ENCODE data around the gene IPCEF1. TPM values are rescaled to one million over a fixed set of nuclear protein-coding genes. Genes with fewer than 3 reads are reported as not detected.

Gene IPCEF1
- total and polyA plus RNA-seq, 7 donors, result 0.03 to 0.46 (median 0.24) TPM

- ATAC-seq (no peak), DNase-seq (no peak)
- Histone ChIP-seq H3K4me3 (no peak overlapping the region), H3K4me1 (no peaks in the 10 kb centered on the region), H3K9me3 (no peaks in the 10 kb centered on the region), H3K27me3 (ENCODE audit: insufficient read depth in 3 of 3, low read length in 2 of 3) (no peaks in the 10 kb centered on the region), H3K27ac (no peak overlapping the region), H3K36me3 (ENCODE audit: insufficient read depth in 1 of 2, low read depth in 1 of 2) (no peaks in the 10 kb centered on the region)
- 80 to 88% (median 87%) methylated on average over 1 of the region's 1 CpG for WGBS, 3 donors
- intact Hi-C loops (cut with DNase I), result no loop called here
- TF ChIP-seq, protein P1, sequence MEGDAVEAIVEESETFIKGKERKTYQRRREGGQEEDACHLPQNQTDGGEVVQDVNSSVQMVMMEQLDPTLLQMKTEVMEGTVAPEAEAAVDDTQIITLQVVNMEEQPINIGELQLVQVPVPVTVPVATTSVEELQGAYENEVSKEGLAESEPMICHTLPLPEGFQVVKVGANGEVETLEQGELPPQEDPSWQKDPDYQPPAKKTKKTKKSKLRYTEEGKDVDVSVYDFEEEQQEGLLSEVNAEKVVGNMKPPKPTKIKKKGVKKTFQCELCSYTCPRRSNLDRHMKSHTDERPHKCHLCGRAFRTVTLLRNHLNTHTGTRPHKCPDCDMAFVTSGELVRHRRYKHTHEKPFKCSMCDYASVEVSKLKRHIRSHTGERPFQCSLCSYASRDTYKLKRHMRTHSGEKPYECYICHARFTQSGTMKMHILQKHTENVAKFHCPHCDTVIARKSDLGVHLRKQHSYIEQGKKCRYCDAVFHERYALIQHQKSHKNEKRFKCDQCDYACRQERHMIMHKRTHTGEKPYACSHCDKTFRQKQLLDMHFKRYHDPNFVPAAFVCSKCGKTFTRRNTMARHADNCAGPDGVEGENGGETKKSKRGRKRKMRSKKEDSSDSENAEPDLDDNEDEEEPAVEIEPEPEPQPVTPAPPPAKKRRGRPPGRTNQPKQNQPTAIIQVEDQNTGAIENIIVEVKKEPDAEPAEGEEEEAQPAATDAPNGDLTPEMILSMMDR (IDR thresholded peaks at IDR 0.05), result no peak
Measured at GRCh38 chr6:154257067-154257466, 99.5 kb downstream of the IPCEF1 start.

DNA sequence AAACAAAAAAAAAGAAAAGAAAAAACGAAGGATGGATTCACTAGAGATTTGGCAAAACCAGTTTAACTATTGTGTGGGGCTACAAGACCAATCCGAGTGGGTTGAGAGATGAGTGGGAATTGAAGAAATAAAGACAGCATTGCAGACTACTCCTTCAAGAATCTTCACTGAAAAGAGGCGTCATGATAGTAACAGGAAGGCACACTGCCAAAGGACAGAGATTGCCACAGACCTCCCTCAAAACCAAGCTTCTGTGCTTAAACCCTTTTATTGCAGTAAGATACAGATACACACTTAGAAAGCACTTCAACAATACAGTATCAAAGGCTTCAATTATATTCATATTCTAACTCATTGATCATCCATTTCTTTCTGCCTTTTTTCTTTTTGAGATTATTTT lies 103.9 kb downstream of the IPCEF1 start:
- Histone ChIP-seq H3K4me3 (no peak overlapping the region), H3K4me1 (no peaks in the 10 kb centered on the region), H3K27ac (no peak overlapping the region), H3K36me3 (ENCODE audit: insufficient read depth in 1 of 2, low read depth in 1 of 2) (no peaks in the 10 kb centered on the region), H3K9me3 (no peaks in the 10 kb centered on the region), H3K27me3 (ENCODE audit: insufficient read depth in 3 of 3, low read length in 2 of 3) (no peaks in the 10 kb centered on the region)
- TF ChIP-seq, protein P1 (IDR thresholded peaks at IDR 0.05), result no peak
- intact Hi-C loops (cut with DNase I), result no loop called here
- WGBS, 3 donors, result 54 to 76% (median 66%) methylated on average over 3 of the region's 3 CpGs
- DNase-seq, result no peak
- no peak for ATAC-seq

- TF ChIP-seq, protein P1 (IDR thresholded peaks at IDR 0.05), result no peak
- Histone ChIP-seq H3K4me1 (no peaks in the 10 kb centered on the region), H3K36me3 (ENCODE audit: insufficient read depth in 1 of 2, low read depth in 1 of 2) (no peaks in the 10 kb centered on the region), H3K4me3 (no peak overlapping the region), H3K27ac (no peak overlapping the region), H3K27me3 (ENCODE audit: insufficient read depth in 3 of 3, low read length in 2 of 3) (no peaks in the 10 kb centered on the region), H3K9me3 (no peaks in the 10 kb centered on the region)
- intact Hi-C loops (cut with DNase I), result no loop called here
- WGBS, 3 donors, result 82 to 89% (median 85%) methylated on average over 4 of the region's 4 CpGs
- DNase-seq, result no peak
- no peak for ATAC-seq
Measured at GRCh38 chr6:154251116-154251515, 105.5 kb downstream of the IPCEF1 start.

DNA sequence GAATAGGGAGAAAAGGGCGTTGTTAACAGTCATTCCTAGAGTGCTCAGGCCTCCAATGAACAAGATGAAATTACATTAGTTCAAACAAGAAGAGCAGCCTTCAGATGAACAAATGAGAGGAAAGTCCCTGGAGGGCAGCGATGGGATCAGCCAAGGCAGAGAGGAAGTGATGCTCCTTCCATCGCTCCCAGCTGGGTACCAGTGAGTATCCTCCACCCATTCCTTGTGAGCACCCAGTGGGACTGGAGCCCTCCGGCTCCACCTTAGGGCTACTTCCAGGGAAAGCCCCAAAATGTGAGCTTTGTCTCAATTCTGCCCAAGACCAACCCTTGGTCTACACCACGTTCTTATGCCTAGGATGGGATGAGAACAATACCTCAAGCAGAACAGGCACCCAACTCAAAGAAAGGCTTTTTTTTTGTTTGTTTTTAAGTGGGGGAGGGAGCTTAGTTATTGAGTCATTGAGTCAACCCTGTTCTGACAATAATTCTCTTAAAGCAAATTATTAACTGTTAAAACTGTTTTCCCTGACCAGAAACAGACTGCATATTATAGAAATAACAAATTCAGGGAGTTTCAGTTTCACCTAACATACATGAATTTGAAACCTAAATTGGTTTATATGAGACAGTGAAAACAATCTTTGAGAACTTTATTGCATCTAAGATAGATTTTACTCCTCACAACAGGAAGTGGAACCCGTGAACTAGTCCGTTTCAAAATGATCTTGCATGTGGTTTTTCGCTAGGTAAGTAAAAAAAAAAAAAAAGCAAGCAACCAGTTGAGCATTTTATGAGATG lies 106.9 kb downstream of the IPCEF1 start:
- H3K9me3 ChIP-seq, result no peaks in the 10 kb centered on the region
- H3K4me3 ChIP-seq, result no peak overlapping the region
- no peaks in the 10 kb centered on the region for H3K36me3 ChIP-seq (ENCODE audit: insufficient read depth in 1 of 2, low read depth in 1 of 2)
- DNase-seq, result no peak
- intact Hi-C loops (cut with DNase I), result no loop called here
- TF ChIP-seq, protein P1 (IDR thresholded peaks at IDR 0.05), result no peak
- H3K27ac ChIP-seq, result no peak overlapping the region
- WGBS, 3 donors, result 69 to 80% (median 78%) methylated on average over 8 of the region's 8 CpGs
- no peaks in the 10 kb centered on the region for H3K27me3 ChIP-seq (ENCODE audit: insufficient read depth in 3 of 3, low read length in 2 of 3)
- H3K4me1 ChIP-seq, result no peaks in the 10 kb centered on the region
- no peak for ATAC-seq
